OCI-LY7 (cell line): Measurements from ENCODE around the gene ITGAE. TPM values are rescaled to one million over a fixed set of nuclear protein-coding genes. Genes with fewer than 3 reads are reported as not detected.

Source experiments
- BruUV-seq: library from RNA; stranded (reverse); fragments of 400-500 nt; replicated peaks from 2 replicates; lab custom pipeline; 2021; lab: Mats Ljungman, UMichigan
- CTCF ChIA-PET: fragments of 300-600 bp; sonication (Branson Sonifier 250); formaldehyde crosslinking; loops from one replicate; lab custom pipeline; 2022; ENCODE audit warnings: antibody characterized with exemption; ENCODE audit not compliant: unreplicated experiment; lab: Charles Lee
- POLR2A ChIA-PET: fragments of 300-600 bp; sonication (Branson Sonifier 250); formaldehyde crosslinking; loops from one replicate; lab custom pipeline; 2022; ENCODE audit warnings: antibody characterized with exemption; lab: Charles Lee
- DNase-seq: peaks from one replicate; pipeline ENCODE4 v3.0.0-alpha.2; 2015; ENCODE audit warnings: low spot score
- H2AFZ ChIP-seq: fragments of 200-600 bp; sonication (generic), shearing (Covaris generic); 2 replicates; pipeline ENCODE4 v1.6.1; 2014; ENCODE audit warnings: mild to moderate bottlenecking, antibody characterized with exemption, low read length, moderate library complexity
- H3K27ac ChIP-seq: fragments of 200-600 bp; sonication (generic); 2 replicates; pipeline ENCODE4 v1.5.1; 2014; ENCODE audit warnings: mixed run types, low read depth, mild to moderate bottlenecking, moderate library complexity, low read length, inconsistent platforms; ENCODE audit not compliant: poor library complexity, severe bottlenecking
- H3K36me3 ChIP-seq: fragments of 200-600 bp; sonication (generic); 2 replicates; pipeline ENCODE4 v1.6.1; 2014; ENCODE audit warnings: mild to moderate bottlenecking, antibody characterized with exemption, low read length, moderate library complexity, mixed read lengths; ENCODE audit not compliant: insufficient read depth
- H3K4me1 ChIP-seq: fragments of 200-600 bp; sonication (generic); 2 replicates; pipeline ENCODE4 v1.5.1; 2014; ENCODE audit warnings: mild to moderate bottlenecking, low read length; ENCODE audit not compliant: insufficient read depth, poor library complexity, severe bottlenecking
- H3K4me2 ChIP-seq: fragments of 200-600 bp; sonication (generic); 2 replicates; pipeline ENCODE4 v1.6.1; 2014; ENCODE audit warnings: mild to moderate bottlenecking, low read length
- H3K4me3 ChIP-seq: fragments of 200-600 bp; sonication (generic); 2 replicates; pipeline ENCODE4 v1.5.1; 2014; ENCODE audit warnings: mild to moderate bottlenecking, low read depth, low read length; ENCODE audit not compliant: poor library complexity, severe bottlenecking
- H3K79me2 ChIP-seq: fragments of 200-600 bp; sonication (generic); 2 replicates; pipeline ENCODE4 v1.6.1; 2016; ENCODE audit warnings: low read depth, mild to moderate bottlenecking, low read length, moderate library complexity, mixed read lengths; ENCODE audit not compliant: insufficient read depth
- H3K9me2 ChIP-seq: fragments of 200-600 bp; sonication (generic); 2 replicates; pipeline ENCODE4 v1.6.1; 2016; ENCODE audit warnings: mild to moderate bottlenecking, low read length, mixed read lengths; ENCODE audit not compliant: insufficient read depth
- H3K9me3 ChIP-seq: fragments of 200-600 bp; sonication (generic); 2 replicates; pipeline ENCODE4 v1.6.1; 2014; ENCODE audit warnings: mild to moderate bottlenecking, mixed run types, low read length, mixed read lengths
- H4K20me1 ChIP-seq: fragments of 200-600 bp; sonication (generic); 2 replicates; pipeline ENCODE4 v1.6.1; 2014; ENCODE audit warnings: mild to moderate bottlenecking, antibody characterized with exemption, low read length, moderate library complexity, mixed read lengths; ENCODE audit not compliant: insufficient read depth
- EZH2phosphoT487 ChIP-seq: fragments of 200-600 bp; sonication (generic); IDR thresholded peaks from 2 replicates; pipeline ENCODE4 v1.6.1; 2018; ENCODE audit warnings: low read depth, borderline replicate concordance, mild to moderate bottlenecking, mixed run types, antibody characterized with exemption, low read length, moderate library complexity, mixed read lengths
- intact Hi-C: fragments of 100-400 bp; cut with micrococcal nuclease; formaldehyde crosslinking; loops from one replicate; pipeline ENCODE4 v1.10.0; 2022; ENCODE audit not compliant: unreplicated experiment
- total RNA-seq, 2 experiments: library from RNA; depleted of rRNA in 1 of 2; stranded (reverse); fragments of >200 nt in 1 of 2; shearing (Covaris generic) in 1 of 2; gene quantifications; 2 replicates each; pipeline ENCODE4 v1.2.3, GENCODE V29; 2014 to 2022
- TF ChIP-seq, protein P1 (sequence below): fragments of 200-600 bp; sonication (generic); conservative IDR thresholded peaks from 2 replicates; pipeline ENCODE4 v1.5.1; 2014; ENCODE audit warnings: mild to moderate bottlenecking, antibody characterized with exemption, low read length, moderate library complexity, mixed read lengths

ITGAE gene
- total RNA-seq, 2 experiments from 2014 or later = 52.2 to 61.2 TPM

GRCh38 chr17:3782751-3783150 lies 18.2 kb downstream of the ITGAE start:
- H3K79me2 ChIP-seq = no peaks in the 10 kb centered on the region
- no TSS peak for BruUV-seq
- intact Hi-C loops = no loop called here
- H3K9me3 ChIP-seq = no peaks in the 10 kb centered on the region
- DNase-seq = no peak
- no peaks in the 10 kb centered on the region for H3K36me3 ChIP-seq
- H3K4me3 ChIP-seq = no peak overlapping the region
- CTCF ChIA-PET = no interaction called here
- H3K9me2 ChIP-seq = no peaks in the 10 kb centered on the region
- no peak overlapping the region for H2AFZ ChIP-seq
- H3K4me1 ChIP-seq = no peaks in the 10 kb centered on the region
- TF ChIP-seq, protein P1, sequence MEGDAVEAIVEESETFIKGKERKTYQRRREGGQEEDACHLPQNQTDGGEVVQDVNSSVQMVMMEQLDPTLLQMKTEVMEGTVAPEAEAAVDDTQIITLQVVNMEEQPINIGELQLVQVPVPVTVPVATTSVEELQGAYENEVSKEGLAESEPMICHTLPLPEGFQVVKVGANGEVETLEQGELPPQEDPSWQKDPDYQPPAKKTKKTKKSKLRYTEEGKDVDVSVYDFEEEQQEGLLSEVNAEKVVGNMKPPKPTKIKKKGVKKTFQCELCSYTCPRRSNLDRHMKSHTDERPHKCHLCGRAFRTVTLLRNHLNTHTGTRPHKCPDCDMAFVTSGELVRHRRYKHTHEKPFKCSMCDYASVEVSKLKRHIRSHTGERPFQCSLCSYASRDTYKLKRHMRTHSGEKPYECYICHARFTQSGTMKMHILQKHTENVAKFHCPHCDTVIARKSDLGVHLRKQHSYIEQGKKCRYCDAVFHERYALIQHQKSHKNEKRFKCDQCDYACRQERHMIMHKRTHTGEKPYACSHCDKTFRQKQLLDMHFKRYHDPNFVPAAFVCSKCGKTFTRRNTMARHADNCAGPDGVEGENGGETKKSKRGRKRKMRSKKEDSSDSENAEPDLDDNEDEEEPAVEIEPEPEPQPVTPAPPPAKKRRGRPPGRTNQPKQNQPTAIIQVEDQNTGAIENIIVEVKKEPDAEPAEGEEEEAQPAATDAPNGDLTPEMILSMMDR = no peak
- TF ChIP-seq EZH2phosphoT487 = no peak
- no peak overlapping the region for H3K4me2 ChIP-seq
- POLR2A ChIA-PET = no interaction called here
- H4K20me1 ChIP-seq = no peaks in the 10 kb centered on the region
- H3K27ac ChIP-seq = no peak overlapping the region

GRCh38 chr17:3780986-3781385 lies 20.0 kb downstream of the ITGAE start:
- Histone ChIP-seq H3K4me2 (no peak overlapping the region), H4K20me1 (no peaks in the 10 kb centered on the region), H3K9me2 (no peaks in the 10 kb centered on the region), H3K36me3 (no peaks in the 10 kb centered on the region), H3K79me2 (no peaks in the 10 kb centered on the region), H3K27ac (no peak overlapping the region), H3K9me3 (no peaks in the 10 kb centered on the region), H3K4me1 (no peaks in the 10 kb centered on the region), H2AFZ (no peak overlapping the region), H3K4me3 (no peak overlapping the region)
- ChIA-PET CTCF (no interaction called here), POLR2A (no interaction called here)
- no peak for DNase-seq
- intact Hi-C loops = no loop called here
- TF ChIP-seq, protein P1 = no peak
- TF ChIP-seq EZH2phosphoT487 = no peak
- no TSS peak for BruUV-seq

GRCh38 chr17:3777366-3778120 lies 23.4 kb downstream of the ITGAE start:
- no peaks in the 10 kb centered on the region for H4K20me1 ChIP-seq
- no peak for TF ChIP-seq EZH2phosphoT487
- TF ChIP-seq, protein P1 = no peak

More at GRCh38 chr17:3777366-3778120, 23.4 kb downstream of the ITGAE start:
- no peaks in the 10 kb centered on the region for H3K36me3 ChIP-seq
- no peaks in the 10 kb centered on the region for H3K4me1 ChIP-seq
- no TSS peak for BruUV-seq
- H3K9me3 ChIP-seq = no peaks in the 10 kb centered on the region
- H3K27ac ChIP-seq = no peak overlapping the region
- H3K4me2 ChIP-seq = no peak overlapping the region
- CTCF ChIA-PET = no interaction called here
- H3K79me2 ChIP-seq = no peaks in the 10 kb centered on the region
- H3K9me2 ChIP-seq = no peaks in the 10 kb centered on the region
- intact Hi-C loops = no loop called here
- no peak for DNase-seq
- POLR2A ChIA-PET = no interaction called here
- H3K4me3 ChIP-seq = no peak overlapping the region
- H2AFZ ChIP-seq = no peak overlapping the region
